Hepatocyte (in vitro differentiated cells): ENCODE results near the gene SERPINB6. TPM values are rescaled to one million over a fixed set of nuclear protein-coding genes. Genes with fewer than 3 reads are reported as not detected.
A peak's percentile ranks its signal among the peaks of the same experiment; 100 is the strongest.
"Not testable (repeated sequence)": the region's sequence is repeated elsewhere in the genome, so short reads cannot be mapped to it uniquely, and the experiment has no call there.

Source experiments
- DNase-seq: peaks from one replicate; pipeline ENCODE4 v3.0.0-alpha.2; 2016; ENCODE audit warnings: low spot score
- H2AFZ ChIP-seq: fragments of 200-600 bp; sonication (generic); 2 replicates; pipeline ENCODE4 v1.6.0; 2016; ENCODE audit warnings: antibody characterized with exemption, mild to moderate bottlenecking
- H3K27ac ChIP-seq: fragments of 200-600 bp; sonication (generic); 2 replicates; pipeline ENCODE4 v1.5.1; 2016; ENCODE audit warnings: mild to moderate bottlenecking
- H3K27me3 ChIP-seq: fragments of 200-600 bp; sonication (generic); 2 replicates; pipeline ENCODE4 v1.6.1; 2016
- H3K36me3 ChIP-seq: fragments of 200-600 bp; sonication (generic); replicated peaks from 2 replicates; pipeline ENCODE4 v1.5.1; 2016; ENCODE audit warnings: low read depth; ENCODE audit not compliant: insufficient read depth
- H3K4me1 ChIP-seq: fragments of 200-600 bp; sonication (generic); 2 replicates; pipeline ENCODE4 v1.5.1; 2016; ENCODE audit warnings: mild to moderate bottlenecking, moderate library complexity; ENCODE audit not compliant: insufficient read depth
- H3K4me2 ChIP-seq: fragments of 200-600 bp; sonication (generic); 2 replicates; pipeline ENCODE4 v1.6.0; 2016
- H3K4me3 ChIP-seq: fragments of 200-600 bp; sonication (generic); 2 replicates; pipeline ENCODE4 v1.5.1; 2016; ENCODE audit warnings: mild to moderate bottlenecking
- H3K79me2 ChIP-seq: fragments of 200-600 bp; sonication (generic); 2 replicates; pipeline ENCODE4 v1.6.0; 2017; ENCODE audit warnings: mild to moderate bottlenecking
- H3K9me2 ChIP-seq: fragments of 200-600 bp; sonication (generic); replicated peaks from 2 replicates; pipeline ENCODE4 v1.6.0; 2017; ENCODE audit warnings: mild to moderate bottlenecking; ENCODE audit not compliant: insufficient read depth
- H3K9me3 ChIP-seq: fragments of 200-600 bp; sonication (generic); 2 replicates; pipeline ENCODE4 v1.5.1; 2016; ENCODE audit warnings: low read depth, mild to moderate bottlenecking
- H4K20me1 ChIP-seq: fragments of 200-600 bp; sonication (generic); 2 replicates; pipeline ENCODE4 v1.6.0; 2016; ENCODE audit warnings: mild to moderate bottlenecking; ENCODE audit not compliant: insufficient read depth, poor library complexity, severe bottlenecking
- EZH2 ChIP-seq: fragments of 200-600 bp; sonication (generic); IDR thresholded peaks from 2 replicates; pipeline ENCODE4 v1.6.1; 2016; ENCODE audit warnings: antibody characterized with exemption, mild to moderate bottlenecking, borderline replicate concordance
- EZH2phosphoT487 ChIP-seq: fragments of 200-600 bp; sonication (generic); IDR thresholded peaks from one replicate; pipeline ENCODE4 v1.6.1; 2018; ENCODE audit warnings: antibody characterized with exemption, mild to moderate bottlenecking, low read depth, moderate library complexity; ENCODE audit not compliant: unreplicated experiment, severe bottlenecking
- WGBS: methylation state at CpG from one replicate; pipeline ENCODE4 v1.1.6; 2016; ENCODE audit warnings: low lambda C conversion rate; ENCODE audit errors: missing lambda C conversion rate; 5-methylcytosine and 5-hydroxymethylcytosine counted together
- polyA plus RNA-seq: library from polyadenylated mRNA; unstranded; fragments of >200 nt; fragmentation: Nextera tagmentation; extraction: Ambion mirVana; gene quantifications from 2 replicates; pipeline ENCODE4 v1.2.1, GENCODE V29; 2016
- total RNA-seq: library from RNA; depleted of rRNA; stranded (reverse); fragments of >200 nt; gene quantifications from 2 replicates; pipeline ENCODE4 v1.2.3, GENCODE V29; 2014
- TF ChIP-seq, protein P1 (sequence below): fragments of 200-600 bp; sonication (generic); IDR thresholded peaks from 2 replicates; pipeline ENCODE4 v1.5.1; 2016; ENCODE audit warnings: antibody characterized with exemption, mild to moderate bottlenecking; ENCODE audit not compliant: poor library complexity

SERPINB6 gene
- total and polyA plus RNA-seq, 2 experiments from 2014 or later, result 87.9 to 109 TPM

- H2AFZ ChIP-seq, result no peak overlapping the region
- H3K4me2 ChIP-seq, result no peak overlapping the region
- no peak overlapping the region for H3K4me3 ChIP-seq
- TF ChIP-seq, protein P1, sequence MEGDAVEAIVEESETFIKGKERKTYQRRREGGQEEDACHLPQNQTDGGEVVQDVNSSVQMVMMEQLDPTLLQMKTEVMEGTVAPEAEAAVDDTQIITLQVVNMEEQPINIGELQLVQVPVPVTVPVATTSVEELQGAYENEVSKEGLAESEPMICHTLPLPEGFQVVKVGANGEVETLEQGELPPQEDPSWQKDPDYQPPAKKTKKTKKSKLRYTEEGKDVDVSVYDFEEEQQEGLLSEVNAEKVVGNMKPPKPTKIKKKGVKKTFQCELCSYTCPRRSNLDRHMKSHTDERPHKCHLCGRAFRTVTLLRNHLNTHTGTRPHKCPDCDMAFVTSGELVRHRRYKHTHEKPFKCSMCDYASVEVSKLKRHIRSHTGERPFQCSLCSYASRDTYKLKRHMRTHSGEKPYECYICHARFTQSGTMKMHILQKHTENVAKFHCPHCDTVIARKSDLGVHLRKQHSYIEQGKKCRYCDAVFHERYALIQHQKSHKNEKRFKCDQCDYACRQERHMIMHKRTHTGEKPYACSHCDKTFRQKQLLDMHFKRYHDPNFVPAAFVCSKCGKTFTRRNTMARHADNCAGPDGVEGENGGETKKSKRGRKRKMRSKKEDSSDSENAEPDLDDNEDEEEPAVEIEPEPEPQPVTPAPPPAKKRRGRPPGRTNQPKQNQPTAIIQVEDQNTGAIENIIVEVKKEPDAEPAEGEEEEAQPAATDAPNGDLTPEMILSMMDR, result no peak
- TF ChIP-seq EZH2phosphoT487 (no peak), EZH2 (no peak)
- DNase-seq, result no peak
- no peak overlapping the region for H3K27ac ChIP-seq
- no peaks in the 10 kb centered on the region for H4K20me1 ChIP-seq
- no peaks in the 10 kb centered on the region for H3K36me3 ChIP-seq
- H3K27me3 ChIP-seq, result no peaks in the 10 kb centered on the region
- no peaks in the 10 kb centered on the region for H3K9me3 ChIP-seq
- no peaks in the 10 kb centered on the region for H3K79me2 ChIP-seq
- H3K4me1 ChIP-seq, result no peaks in the 10 kb centered on the region
- WGBS, result 92% methylated on average over 9 of the region's 9 CpGs
- no peaks in the 10 kb centered on the region for H3K9me2 ChIP-seq
Observed at GRCh38 chr6:3005874-3006273, 34.5 kb upstream of the SERPINB6 start.

- Histone ChIP-seq H3K36me3 (no peaks in the 10 kb centered on the region), H2AFZ (no peak overlapping the region), H3K27ac (no peak overlapping the region), H3K27me3 (no peaks in the 10 kb centered on the region), H3K79me2 (peaks cover 2% of the 10 kb centered on the region), H3K9me2 (no peaks in the 10 kb centered on the region), H3K4me1 (no peaks in the 10 kb centered on the region), H3K9me3 (no peaks in the 10 kb centered on the region), H3K4me3 (no peak overlapping the region), H4K20me1 (no peaks in the 10 kb centered on the region), H3K4me2 (no peak overlapping the region)
- no peak for DNase-seq
- TF ChIP-seq, protein P1, result no peak
- no peak for TF ChIP-seq EZH2phosphoT487
- 94% methylated on average over 9 of the region's 9 CpGs for WGBS
Observed at GRCh38 chr6:3005077-3005476, 33.7 kb upstream of the SERPINB6 start.

DNA sequence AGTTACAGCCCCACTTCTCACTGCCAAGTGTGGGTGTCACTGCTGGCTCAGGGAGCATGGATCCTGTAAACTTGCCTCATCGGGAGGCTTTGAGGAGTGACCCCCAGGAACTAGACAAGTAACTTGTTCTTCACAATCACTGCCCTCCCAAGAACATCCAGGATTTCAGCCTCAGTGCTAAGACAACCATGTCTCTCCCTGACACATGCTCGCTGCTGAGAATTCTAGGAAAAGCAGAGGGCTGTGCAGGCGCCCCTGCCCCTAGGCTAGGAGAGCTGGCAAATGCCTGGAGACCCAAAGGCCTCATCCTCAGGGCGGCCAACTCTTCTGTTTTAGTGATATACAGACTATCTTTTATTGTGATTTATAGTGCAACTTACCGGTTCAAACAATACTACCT is 31.9 kb upstream of the SERPINB6 start:
- not testable (repeated sequence) for H3K4me3 ChIP-seq, H4K20me1 ChIP-seq, DNase-seq, H2AFZ ChIP-seq, H3K4me1 ChIP-seq, H3K36me3 ChIP-seq, H3K27ac ChIP-seq, H3K27me3 ChIP-seq, H3K9me2 ChIP-seq, H3K79me2 ChIP-seq, H3K4me2 ChIP-seq, H3K9me3 ChIP-seq
- WGBS, result 87% methylated on average over 4 of the region's 5 CpGs

DNA sequence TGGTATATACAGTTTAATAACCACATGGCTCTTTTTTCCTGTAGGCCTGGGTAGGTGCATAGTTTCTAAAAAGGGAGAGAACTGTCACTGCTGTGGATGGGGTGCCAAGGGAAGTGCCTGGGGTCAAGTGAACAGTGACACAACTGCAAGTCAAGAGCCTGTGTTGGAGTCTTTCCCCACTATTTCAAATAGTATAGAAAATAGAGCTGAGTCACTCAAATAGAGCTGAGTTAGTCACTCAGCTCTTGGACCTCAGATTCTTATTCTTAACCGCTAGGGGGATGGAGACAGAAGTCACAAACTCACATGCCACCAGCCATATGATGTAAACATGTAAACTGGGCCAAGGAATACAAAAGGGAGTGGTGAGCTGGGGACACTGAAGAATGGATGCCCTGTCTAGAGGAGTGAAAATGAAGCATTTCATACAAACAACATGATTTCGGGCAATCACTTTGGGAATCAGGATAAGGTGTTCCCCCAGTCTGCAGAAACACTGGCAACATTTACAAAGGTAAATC is 30.5 kb upstream of the SERPINB6 start:
- Histone ChIP-seq H3K9me2 (no peaks in the 10 kb centered on the region), H3K4me3 (no peak overlapping the region), H3K4me2 (no peak overlapping the region), H3K79me2 (peaks cover 2% of the 10 kb centered on the region), H3K27ac (no peak overlapping the region), H2AFZ (no peak overlapping the region), H4K20me1 (no peaks in the 10 kb centered on the region), H3K27me3 (no peaks in the 10 kb centered on the region), H3K36me3 (no peaks in the 10 kb centered on the region), H3K4me1 (peaks cover 8% of the 10 kb centered on the region), H3K9me3 (no peaks in the 10 kb centered on the region)
- TF ChIP-seq, protein P1, result peak; percentile 44
- TF ChIP-seq EZH2 (no peak), EZH2phosphoT487 (no peak)
- peak; percentile 55 for DNase-seq
- 62% methylated on average over 2 of the region's 2 CpGs for WGBS
